ENCODE data around the gene ADAMTSL1. TPM values are rescaled to one million over a fixed set of nuclear protein-coding genes. Genes with fewer than 3 reads are reported as not detected.
"Not testable (repeated sequence)": the region's sequence is repeated elsewhere in the genome, so short reads cannot be mapped to it uniquely, and the experiment has no call there.

Gene ADAMTSL1
- total and polyA plus RNA-seq, 5 donors from 2014 or later = not detected

DNA sequence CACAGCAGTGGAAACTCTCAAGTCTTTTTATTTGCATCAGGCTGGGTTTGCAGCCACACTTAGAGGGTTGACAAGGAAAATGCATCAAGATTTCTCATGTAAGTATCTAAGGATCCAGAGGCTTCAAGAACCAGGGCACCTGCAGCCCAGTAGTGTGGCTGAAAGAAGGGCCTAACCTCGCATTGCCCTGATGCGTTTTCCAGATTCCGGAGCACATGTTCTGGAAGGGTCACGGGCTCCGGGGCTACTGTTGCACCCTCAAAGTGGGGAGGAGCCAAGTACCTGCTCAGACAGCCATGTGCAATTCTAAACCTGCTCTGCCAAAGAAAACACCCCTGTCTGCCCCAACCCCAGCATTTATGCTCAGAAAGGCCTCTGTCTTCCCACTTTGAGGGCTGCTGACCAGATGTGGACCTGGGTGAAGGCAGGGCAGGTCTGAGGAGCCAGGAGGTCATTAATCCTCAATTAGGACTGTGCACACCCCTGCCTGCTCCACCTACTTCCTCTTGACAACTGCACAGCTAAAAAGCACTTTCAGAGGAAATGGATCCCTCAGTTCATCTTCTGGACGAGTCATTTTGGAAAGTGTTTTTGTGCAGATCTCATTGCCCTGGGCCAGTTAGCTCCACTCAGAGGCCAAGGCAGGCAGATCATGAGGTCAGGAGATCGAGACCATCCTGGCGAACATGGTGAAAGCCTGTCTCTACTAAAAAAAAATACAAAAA is 448.4 kb downstream of the ADAMTSL1 start:
- no peaks in the 10 kb centered on the region for H3K36me3 Mint-ChIP-seq
- no peak overlapping the region for H3K4me3 ChIP-seq (ENCODE audit: low read depth, low read length)
- no peak for ATAC-seq (ENCODE audit: low read depth in 2 of 2)
- no peak overlapping the region for H3K27ac ChIP-seq (ENCODE audit: insufficient read depth, low read length, poor library complexity, severe bottlenecking)
- no peak overlapping the region for H3K4me3 Mint-ChIP-seq
- no peaks in the 10 kb centered on the region for H3K9me3 ChIP-seq (ENCODE audit: control insufficient read depth in 2 of 2, low read length in 2 of 2)
- H3K9me3 Mint-ChIP-seq = no peaks in the 10 kb centered on the region
- H3K36me3 ChIP-seq (ENCODE audit: control insufficient read depth, insufficient read depth, low read length) = no peaks in the 10 kb centered on the region
- no peaks in the 10 kb centered on the region for H3K4me1 ChIP-seq (ENCODE audit: control insufficient read depth, insufficient read depth, low read length, poor library complexity, severe bottlenecking)
- no peaks in the 10 kb centered on the region for H3K4me1 Mint-ChIP-seq
- no peaks in the 10 kb centered on the region for H3K27me3 ChIP-seq (ENCODE audit: control insufficient read depth, insufficient read depth, low read length)
- no peak for DNase-seq
- no peaks in the 10 kb centered on the region for H3K27me3 Mint-ChIP-seq
- no peak overlapping the region for H3K27ac Mint-ChIP-seq

DNA sequence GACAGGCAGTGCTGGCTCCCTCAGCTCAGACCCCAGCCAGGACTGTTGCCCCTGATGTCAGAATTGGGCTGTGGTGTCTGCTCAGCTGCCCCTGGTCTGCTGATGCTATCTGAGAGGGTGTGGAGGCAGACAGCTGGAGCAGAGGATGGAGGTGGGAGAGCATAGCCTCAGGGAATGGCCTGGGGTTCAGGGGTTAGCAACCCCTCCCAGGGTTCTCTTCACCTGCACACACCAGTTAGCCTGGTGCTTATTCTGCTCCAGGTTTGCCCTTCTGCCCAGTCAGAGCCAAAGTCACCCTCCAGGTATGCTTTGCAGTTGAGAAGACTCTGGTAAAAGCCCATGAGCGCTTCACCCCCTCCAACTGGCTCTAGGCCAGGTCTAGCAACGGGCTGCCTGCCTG is 449.2 kb downstream of the ADAMTSL1 start:
- no peak for ATAC-seq (ENCODE audit: low read depth in 2 of 2)
- no peaks in the 10 kb centered on the region for H3K27me3 Mint-ChIP-seq
- no peak overlapping the region for H3K4me3 Mint-ChIP-seq
- Histone ChIP-seq H3K36me3 (ENCODE audit: control insufficient read depth, insufficient read depth, low read length) (no peaks in the 10 kb centered on the region), H3K4me1 (ENCODE audit: control insufficient read depth, insufficient read depth, low read length, poor library complexity, severe bottlenecking) (no peaks in the 10 kb centered on the region), H3K27me3 (ENCODE audit: control insufficient read depth, insufficient read depth, low read length) (no peaks in the 10 kb centered on the region), H3K27ac (ENCODE audit: insufficient read depth, low read length, poor library complexity, severe bottlenecking) (no peak overlapping the region), H3K9me3 (ENCODE audit: control insufficient read depth in 2 of 2, low read length in 2 of 2) (no peaks in the 10 kb centered on the region), H3K4me3 (ENCODE audit: low read depth, low read length) (no peak overlapping the region)
- H3K27ac Mint-ChIP-seq = no peak overlapping the region
- DNase-seq = no peak
- H3K36me3 Mint-ChIP-seq = no peaks in the 10 kb centered on the region
- no peaks in the 10 kb centered on the region for H3K4me1 Mint-ChIP-seq
- H3K9me3 Mint-ChIP-seq = no peaks in the 10 kb centered on the region

DNA sequence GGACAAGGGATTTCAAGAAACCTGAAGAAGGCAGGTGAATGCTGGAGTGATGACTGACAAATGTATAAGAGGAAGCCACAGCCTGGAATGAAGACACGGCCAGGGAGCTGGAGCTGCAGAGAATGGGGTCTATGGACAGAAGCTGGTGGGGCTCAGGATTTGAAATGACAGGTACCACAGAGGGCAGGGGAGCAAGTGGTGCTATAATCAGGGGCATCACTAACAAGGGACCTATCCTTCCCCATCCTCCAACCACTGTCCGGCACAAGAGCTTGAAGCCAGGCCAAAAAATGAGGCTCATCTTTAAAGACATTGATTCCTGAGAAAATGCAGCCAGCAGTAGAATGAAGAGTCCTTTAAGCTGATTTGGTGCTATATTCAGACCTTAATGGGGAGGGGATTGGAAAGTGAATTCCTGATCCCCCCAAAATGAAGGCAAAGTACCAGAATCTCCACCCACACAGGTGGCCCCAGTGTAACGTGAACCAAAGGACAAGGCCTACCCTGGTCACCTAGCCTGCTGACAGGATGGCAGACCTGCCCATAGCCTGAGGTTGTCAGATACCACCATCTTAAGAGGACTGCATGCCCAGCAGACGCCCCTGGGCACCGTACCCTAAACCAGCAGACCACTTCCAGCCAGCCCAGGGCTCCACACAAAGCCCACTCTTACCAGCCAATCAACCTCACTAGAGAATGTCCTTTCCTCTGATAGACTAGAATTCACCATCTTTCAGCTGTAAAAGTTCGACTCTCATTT is 449.9 kb downstream of the ADAMTSL1 start:
- no peak overlapping the region for H3K4me3 Mint-ChIP-seq
- H3K36me3 Mint-ChIP-seq = no peaks in the 10 kb centered on the region
- no peaks in the 10 kb centered on the region for H3K36me3 ChIP-seq (ENCODE audit: control insufficient read depth, insufficient read depth, low read length)
- H3K27ac Mint-ChIP-seq = no peak overlapping the region
- H3K4me3 ChIP-seq (ENCODE audit: low read depth, low read length) = no peak overlapping the region
- ATAC-seq (ENCODE audit: low read depth in 2 of 2) (no peak), DNase-seq (no peak)
- no peaks in the 10 kb centered on the region for H3K4me1 Mint-ChIP-seq
- H3K9me3 ChIP-seq (ENCODE audit: control insufficient read depth in 2 of 2, low read length in 2 of 2) = no peaks in the 10 kb centered on the region
- no peaks in the 10 kb centered on the region for H3K27me3 Mint-ChIP-seq
- H3K27ac ChIP-seq (ENCODE audit: insufficient read depth, low read length, poor library complexity, severe bottlenecking) = no peak overlapping the region
- no peaks in the 10 kb centered on the region for H3K27me3 ChIP-seq (ENCODE audit: control insufficient read depth, insufficient read depth, low read length)
- H3K4me1 ChIP-seq (ENCODE audit: control insufficient read depth, insufficient read depth, low read length, poor library complexity, severe bottlenecking) = no peaks in the 10 kb centered on the region
- H3K9me3 Mint-ChIP-seq = no peaks in the 10 kb centered on the region

DNA sequence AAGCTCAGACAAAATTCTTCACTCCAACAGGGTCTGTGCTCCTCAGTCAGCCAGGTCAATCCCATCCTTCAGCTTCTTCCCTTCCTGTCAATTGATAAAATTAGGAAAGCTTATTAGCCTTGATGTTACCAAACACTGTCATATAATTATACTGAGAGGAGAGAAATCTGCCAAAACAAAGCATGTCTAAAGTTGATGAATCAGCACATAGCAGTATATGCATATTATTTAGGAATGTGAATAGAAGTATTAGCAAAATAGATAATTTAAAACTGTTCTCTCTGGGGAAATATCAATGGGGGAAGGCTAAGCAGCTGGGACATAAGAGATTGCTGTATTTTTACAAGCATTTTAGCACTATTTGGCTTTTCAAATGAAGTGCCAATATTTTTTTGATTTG is 451.9 kb downstream of the ADAMTSL1 start:
- Mint-ChIP-seq H3K36me3 (no peaks in the 10 kb centered on the region), H3K4me3 (no peak overlapping the region), H3K27me3 (no peaks in the 10 kb centered on the region), H3K27ac (no peak overlapping the region), H3K4me1 (no peaks in the 10 kb centered on the region), H3K9me3 (no peaks in the 10 kb centered on the region)
- no peaks in the 10 kb centered on the region for H3K4me1 ChIP-seq (ENCODE audit: control insufficient read depth, insufficient read depth, low read length, poor library complexity, severe bottlenecking)
- DNase-seq (no peak), ATAC-seq (ENCODE audit: low read depth in 2 of 2) (no peak)
- no peaks in the 10 kb centered on the region for H3K9me3 ChIP-seq (ENCODE audit: control insufficient read depth in 2 of 2, low read length in 2 of 2)
- no peaks in the 10 kb centered on the region for H3K36me3 ChIP-seq (ENCODE audit: control insufficient read depth, insufficient read depth, low read length)
- no peak overlapping the region for H3K27ac ChIP-seq (ENCODE audit: insufficient read depth, low read length, poor library complexity, severe bottlenecking)
- H3K4me3 ChIP-seq (ENCODE audit: low read depth, low read length) = no peak overlapping the region
- no peaks in the 10 kb centered on the region for H3K27me3 ChIP-seq (ENCODE audit: control insufficient read depth, insufficient read depth, low read length)

DNA sequence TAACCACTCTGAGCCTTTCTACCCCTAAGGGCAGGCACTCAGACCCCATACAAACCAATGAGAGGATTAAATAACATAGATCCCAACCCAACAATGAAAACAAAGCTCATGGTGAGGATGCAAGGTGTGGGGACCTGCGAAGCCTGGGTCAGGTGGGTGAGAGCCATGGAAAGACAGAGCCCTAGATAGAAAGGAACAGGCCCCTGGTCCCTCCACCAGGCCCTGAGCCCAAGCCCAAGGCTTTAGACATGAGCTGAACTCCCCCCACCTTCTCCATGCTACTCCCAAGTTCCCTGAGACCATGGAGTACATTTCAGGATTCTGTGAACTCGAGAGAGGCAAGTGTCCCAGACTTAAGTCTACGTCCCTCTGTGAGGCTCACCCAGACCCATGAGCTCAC is 452.6 kb downstream of the ADAMTSL1 start:
- no peak for DNase-seq
- H3K36me3 ChIP-seq (ENCODE audit: control insufficient read depth, insufficient read depth, low read length) = no peaks in the 10 kb centered on the region
- Mint-ChIP-seq H3K27me3 (no peaks in the 10 kb centered on the region), H3K36me3 (no peaks in the 10 kb centered on the region), H3K4me1 (no peaks in the 10 kb centered on the region), H3K9me3 (no peaks in the 10 kb centered on the region), H3K27ac (no peak overlapping the region), H3K4me3 (no peak overlapping the region)
- H3K4me3 ChIP-seq (ENCODE audit: low read depth, low read length) = no peak overlapping the region
- H3K4me1 ChIP-seq (ENCODE audit: control insufficient read depth, insufficient read depth, low read length, poor library complexity, severe bottlenecking) = no peaks in the 10 kb centered on the region
- H3K9me3 ChIP-seq (ENCODE audit: control insufficient read depth in 2 of 2, low read length in 2 of 2) = no peaks in the 10 kb centered on the region
- no peak for ATAC-seq (ENCODE audit: low read depth in 2 of 2)
- H3K27me3 ChIP-seq (ENCODE audit: control insufficient read depth, insufficient read depth, low read length) = no peaks in the 10 kb centered on the region
- no peak overlapping the region for H3K27ac ChIP-seq (ENCODE audit: insufficient read depth, low read length, poor library complexity, severe bottlenecking)

DNA sequence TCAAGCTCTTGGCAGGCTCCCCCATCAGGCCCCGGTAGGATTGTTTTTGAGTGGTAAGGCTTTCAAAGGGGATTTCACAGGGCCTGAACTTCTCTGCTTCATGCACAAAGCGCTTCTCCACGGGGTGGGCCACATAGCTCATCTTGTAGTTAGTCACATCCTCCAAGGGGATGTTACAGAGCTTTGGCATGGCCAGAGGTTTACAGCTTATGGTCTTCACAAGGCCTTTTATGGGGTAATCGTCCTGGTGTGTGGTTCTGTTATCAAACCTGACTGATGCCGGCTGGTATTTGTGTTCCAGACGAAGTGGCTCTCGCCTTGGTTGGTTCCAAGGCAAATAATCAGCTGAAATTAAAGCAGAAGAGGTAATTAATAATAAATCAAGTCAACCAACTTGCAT is 454.8 kb downstream of the ADAMTSL1 start:
- Mint-ChIP-seq H3K27ac (no peak overlapping the region), H3K4me1 (no peaks in the 10 kb centered on the region)

DNA sequence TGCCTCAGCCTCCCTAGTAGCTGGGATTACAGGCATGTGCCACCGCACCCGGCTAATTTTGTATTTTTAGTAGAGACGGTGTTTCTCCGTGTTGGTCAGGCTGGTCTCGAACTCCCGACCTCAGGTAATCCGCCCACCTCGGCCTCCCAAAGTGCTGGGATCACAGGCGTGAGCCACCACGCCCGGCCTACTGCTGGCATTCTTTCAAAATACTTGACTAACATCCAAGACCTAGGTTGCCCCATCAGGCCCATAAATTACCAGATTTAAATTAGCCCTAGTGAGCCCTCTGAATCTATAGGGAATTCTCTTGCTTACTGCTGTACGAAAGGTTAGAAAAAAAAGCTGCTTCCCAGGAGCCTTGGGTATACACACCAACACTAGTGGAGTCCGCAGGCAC is 456.7 kb downstream of the ADAMTSL1 start:
- not testable (repeated sequence) for H3K27me3 Mint-ChIP-seq; DNase-seq; H3K4me3 ChIP-seq (ENCODE audit: low read depth, low read length); H3K9me3 ChIP-seq (ENCODE audit: control insufficient read depth in 2 of 2, low read length in 2 of 2); H3K9me3 Mint-ChIP-seq; H3K27ac Mint-ChIP-seq; H3K36me3 Mint-ChIP-seq; H3K4me1 ChIP-seq (ENCODE audit: control insufficient read depth, insufficient read depth, low read length, poor library complexity, severe bottlenecking); H3K27me3 ChIP-seq (ENCODE audit: control insufficient read depth, insufficient read depth, low read length); H3K36me3 ChIP-seq (ENCODE audit: control insufficient read depth, insufficient read depth, low read length); H3K4me3 Mint-ChIP-seq; H3K27ac ChIP-seq (ENCODE audit: insufficient read depth, low read length, poor library complexity, severe bottlenecking); ATAC-seq (ENCODE audit: low read depth in 2 of 2); H3K4me1 Mint-ChIP-seq

More for the DNA sequence above, 454.8 kb downstream of the ADAMTSL1 start:
- Mint-ChIP-seq H3K9me3 (no peaks in the 10 kb centered on the region), H3K4me3 (no peak overlapping the region), H3K27me3 (no peaks in the 10 kb centered on the region), H3K36me3 (no peaks in the 10 kb centered on the region)
- ATAC-seq (ENCODE audit: low read depth in 2 of 2) = no peak
- Histone ChIP-seq H3K36me3 (ENCODE audit: control insufficient read depth, insufficient read depth, low read length) (no peaks in the 10 kb centered on the region), H3K27ac (ENCODE audit: insufficient read depth, low read length, poor library complexity, severe bottlenecking) (no peak overlapping the region), H3K4me3 (ENCODE audit: low read depth, low read length) (no peak overlapping the region), H3K27me3 (ENCODE audit: control insufficient read depth, insufficient read depth, low read length) (no peaks in the 10 kb centered on the region), H3K4me1 (ENCODE audit: control insufficient read depth, insufficient read depth, low read length, poor library complexity, severe bottlenecking) (no peaks in the 10 kb centered on the region), H3K9me3 (ENCODE audit: control insufficient read depth in 2 of 2, low read length in 2 of 2) (no peaks in the 10 kb centered on the region)
- no peak for DNase-seq

DNA sequence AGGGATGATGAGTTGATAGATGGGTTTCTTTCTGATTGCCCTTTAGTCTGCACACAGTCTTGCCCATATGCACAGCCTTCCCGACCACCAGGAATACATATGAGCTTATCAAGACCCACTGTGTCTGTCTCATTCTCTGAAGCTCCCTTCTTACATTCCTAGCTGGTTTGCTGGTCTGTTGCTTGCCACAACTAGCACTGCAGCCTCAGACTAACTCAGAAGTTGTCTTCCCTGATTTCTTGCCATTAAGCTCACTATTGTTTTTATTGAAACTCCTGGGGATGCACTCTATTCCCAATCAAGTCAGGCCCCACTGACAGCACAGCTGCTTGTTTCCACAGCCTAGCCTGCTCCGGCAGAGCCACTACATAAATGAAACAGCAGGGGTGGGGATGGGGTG is 461.6 kb downstream of the ADAMTSL1 start:
- Mint-ChIP-seq H3K27ac (no peak overlapping the region), H3K27me3 (peaks cover 9% of the 10 kb centered on the region), H3K9me3 (peaks cover 0 to 11% (median 0%) of the 10 kb centered on the region in 7 donors), H3K4me1 (no peaks in the 10 kb centered on the region), H3K4me3 (no peak overlapping the region), H3K36me3 (no peaks in the 10 kb centered on the region)
- DNase-seq (no peak), ATAC-seq (ENCODE audit: low read depth in 2 of 2) (no peak)
- H3K27me3 ChIP-seq (ENCODE audit: control insufficient read depth, insufficient read depth, low read length) = peaks cover 9% of the 10 kb centered on the region
- H3K36me3 ChIP-seq (ENCODE audit: control insufficient read depth, insufficient read depth, low read length) = no peaks in the 10 kb centered on the region
- H3K9me3 ChIP-seq (ENCODE audit: control insufficient read depth in 2 of 2, low read length in 2 of 2) = no peaks in the 10 kb centered on the region
- no peak overlapping the region for H3K27ac ChIP-seq (ENCODE audit: insufficient read depth, low read length, poor library complexity, severe bottlenecking)
- no peak overlapping the region for H3K4me3 ChIP-seq (ENCODE audit: low read depth, low read length)
- no peaks in the 10 kb centered on the region for H3K4me1 ChIP-seq (ENCODE audit: control insufficient read depth, insufficient read depth, low read length, poor library complexity, severe bottlenecking)
